CD4-positive, CD25-positive, alpha-beta regulatory T cell (primary cell): Measurements from ENCODE around the gene MTTP. TPM values are rescaled to one million over a fixed set of nuclear protein-coding genes. Genes with fewer than 3 reads are reported as not detected.

ENCODE experiments used
- ATAC-seq, 2 donors: fragments of 150-1000 bp; cut with Tn5 transposase; one replicate each; pipeline ENCODE4 v1.10.0; 2021; ENCODE audit warnings: low read depth in 2 of 2, moderate number of reproducible peaks in 2 of 2, moderate library complexity in 1 of 2
- DNase-seq, 3 donors: peaks; one replicate each; pipeline versions ENCODE4 v3.0.0 to v3.0.0-alpha.2; 2012 to 2022; ENCODE audit warnings: mixed read lengths in 1 of 3
- H3K27ac ChIP-seq: one replicate; pipeline ENCODE4 v1.7.0; 2013; ENCODE audit warnings: mild to moderate bottlenecking, low read length; ENCODE audit not compliant: insufficient read depth, poor library complexity, severe bottlenecking
- H3K27me3 ChIP-seq: one replicate; pipeline ENCODE4 v1.7.0; 2013; ENCODE audit warnings: low read length; ENCODE audit not compliant: control insufficient read depth, insufficient read depth
- H3K36me3 ChIP-seq: one replicate; pipeline ENCODE4 v1.7.0; 2013; ENCODE audit warnings: mild to moderate bottlenecking, low read length, moderate library complexity; ENCODE audit not compliant: control insufficient read depth, insufficient read depth
- H3K4me1 ChIP-seq: 2 replicates; pipeline ENCODE4 v1.7.0; 2013; ENCODE audit warnings: mild to moderate bottlenecking, low read length; ENCODE audit not compliant: insufficient read depth, control insufficient read depth, poor library complexity, severe bottlenecking
- H3K4me3 ChIP-seq: one replicate; pipeline ENCODE4 v1.7.0; 2013; ENCODE audit warnings: low read depth, mild to moderate bottlenecking, low read length, moderate library complexity
- H3K9me3 ChIP-seq, 2 experiments: 1 replicate in 1 of 2; 2 replicates in 1 of 2; pipeline ENCODE4 v1.7.0; 2013; ENCODE audit warnings: low read length in 2 of 2, mild to moderate bottlenecking in 1 of 2, moderate library complexity in 1 of 2; ENCODE audit not compliant: control insufficient read depth in 2 of 2
- H3K27ac Mint-ChIP-seq, 3 donors: one replicate each; pipeline ENCODE4 v1.8.0; 2020 to 2022; ENCODE audit warnings: mild to moderate bottlenecking in 3 of 3, mixed read lengths in 3 of 3, moderate library complexity in 2 of 3
- H3K27me3 Mint-ChIP-seq: one replicate; pipeline ENCODE4 v1.8.0; 2022; ENCODE audit warnings: mild to moderate bottlenecking, mixed read lengths
- H3K36me3 Mint-ChIP-seq: one replicate; pipeline ENCODE4 v1.8.0; 2020; ENCODE audit warnings: mixed read lengths
- H3K4me1 Mint-ChIP-seq, 4 donors: one replicate each; pipeline ENCODE4 v1.8.0; 2020 to 2022; ENCODE audit warnings: mixed read lengths in 4 of 4, mild to moderate bottlenecking in 1 of 4
- H3K4me3 Mint-ChIP-seq, 4 donors: one replicate each; pipeline ENCODE4 v1.8.0; 2020 to 2022; ENCODE audit warnings: mild to moderate bottlenecking in 4 of 4, mixed read lengths in 4 of 4, moderate library complexity in 3 of 4
- H3K9me3 Mint-ChIP-seq, 7 donors: one replicate each; pipeline ENCODE4 v1.8.0; 2020 to 2022; ENCODE audit warnings: mixed read lengths in 7 of 7, mild to moderate bottlenecking in 3 of 7, moderate library complexity in 2 of 7
- polyA plus RNA-seq, 4 donors: library from polyadenylated mRNA; unstranded; fragments of 300-500 nt; fragmentation: Illumina TruSeq; gene quantifications; one replicate each; pipeline ENCODE4 v1.2.3, GENCODE V29; 2021
- total RNA-seq: library from RNA; stranded (reverse); gene quantifications from one replicate; pipeline ENCODE4 v1.2.3, GENCODE V29; 2022

The MTTP gene
- total and polyA plus RNA-seq, 5 donors from 2014 or later = not detected

GRCh38 chr4:99578714-99579113, 4.1 kb downstream of the MTTP start:
- DNase-seq (no peak), ATAC-seq (no peak)
- H3K27ac Mint-ChIP-seq = no peak overlapping the region
- H3K4me3 ChIP-seq = no peak overlapping the region
- no peaks in the 10 kb centered on the region for H3K9me3 ChIP-seq
- H3K36me3 ChIP-seq = no peaks in the 10 kb centered on the region
- H3K4me1 ChIP-seq = no peaks in the 10 kb centered on the region
- no peak overlapping the region for H3K27ac ChIP-seq
- peaks cover 0 to 2% (median 0%) of the 10 kb centered on the region in 7 donors for H3K9me3 Mint-ChIP-seq
- H3K4me3 Mint-ChIP-seq = no peak overlapping the region
- peaks cover 23% of the 10 kb centered on the region for H3K27me3 ChIP-seq
- no peaks in the 10 kb centered on the region for H3K4me1 Mint-ChIP-seq
- no peaks in the 10 kb centered on the region for H3K36me3 Mint-ChIP-seq
- H3K27me3 Mint-ChIP-seq = peaks cover 50% of the 10 kb centered on the region

GRCh38 chr4:99585516-99585915, 10.9 kb downstream of the MTTP start:
- peaks cover 47% of the 10 kb centered on the region for H3K27me3 Mint-ChIP-seq
- no peak overlapping the region for H3K27ac ChIP-seq
- no peak overlapping the region for H3K4me3 Mint-ChIP-seq
- H3K4me1 ChIP-seq = no peaks in the 10 kb centered on the region
- no peaks in the 10 kb centered on the region for H3K36me3 ChIP-seq
- no peaks in the 10 kb centered on the region for H3K9me3 ChIP-seq
- no peaks in the 10 kb centered on the region for H3K9me3 Mint-ChIP-seq
- DNase-seq (no peak), ATAC-seq (no peak)
- no peaks in the 10 kb centered on the region for H3K36me3 Mint-ChIP-seq
- no peaks in the 10 kb centered on the region for H3K4me1 Mint-ChIP-seq
- peaks cover 8% of the 10 kb centered on the region for H3K27me3 ChIP-seq
- no peak overlapping the region for H3K27ac Mint-ChIP-seq
- H3K4me3 ChIP-seq = no peak overlapping the region

GRCh38 chr4:99586322-99586721, 11.7 kb downstream of the MTTP start:
- Histone ChIP-seq H3K27ac (no peak overlapping the region), H3K4me1 (no peaks in the 10 kb centered on the region), H3K36me3 (no peaks in the 10 kb centered on the region), H3K9me3 (no peaks in the 10 kb centered on the region), H3K4me3 (no peak overlapping the region), H3K27me3 (peaks cover 8% of the 10 kb centered on the region)
- ATAC-seq = no peak
- Mint-ChIP-seq H3K4me1 (no peaks in the 10 kb centered on the region), H3K36me3 (no peaks in the 10 kb centered on the region), H3K27me3 (peaks cover 47% of the 10 kb centered on the region), H3K9me3 (no peaks in the 10 kb centered on the region), H3K27ac (no peak overlapping the region), H3K4me3 (no peak overlapping the region)
- no peak for DNase-seq

- Mint-ChIP-seq H3K4me1 (no peaks in the 10 kb centered on the region), H3K9me3 (no peaks in the 10 kb centered on the region), H3K4me3 (no peak overlapping the region), H3K36me3 (no peaks in the 10 kb centered on the region), H3K27me3 (peaks cover 44% of the 10 kb centered on the region), H3K27ac (no peak overlapping the region)
- Histone ChIP-seq H3K27me3 (peaks cover 8% of the 10 kb centered on the region), H3K4me1 (no peaks in the 10 kb centered on the region), H3K9me3 (no peaks in the 10 kb centered on the region), H3K27ac (no peak overlapping the region), H3K4me3 (no peak overlapping the region), H3K36me3 (no peaks in the 10 kb centered on the region)
- ATAC-seq = no peak
- no peak for DNase-seq
Measured at GRCh38 chr4:99586797-99587196, 12.2 kb downstream of the MTTP start.

- H3K36me3 Mint-ChIP-seq = no peaks in the 10 kb centered on the region
- H3K4me3 Mint-ChIP-seq = no peak overlapping the region
- no peak for DNase-seq
- H3K36me3 ChIP-seq = no peaks in the 10 kb centered on the region
- peaks cover 6% of the 10 kb centered on the region for H3K27me3 ChIP-seq
- H3K27ac ChIP-seq = no peak overlapping the region
- no peak for ATAC-seq
- no peak overlapping the region for H3K27ac Mint-ChIP-seq
- H3K4me1 ChIP-seq = no peaks in the 10 kb centered on the region
- no peaks in the 10 kb centered on the region for H3K9me3 Mint-ChIP-seq
- H3K4me3 ChIP-seq = no peak overlapping the region
- no peaks in the 10 kb centered on the region for H3K4me1 Mint-ChIP-seq
- peaks cover 40% of the 10 kb centered on the region for H3K27me3 Mint-ChIP-seq
- no peaks in the 10 kb centered on the region for H3K9me3 ChIP-seq
Measured at GRCh38 chr4:99587309-99587708, 12.7 kb downstream of the MTTP start.

GRCh38 chr4:99587803-99588202, 13.2 kb downstream of the MTTP start:
- H3K36me3 ChIP-seq = no peaks in the 10 kb centered on the region
- no peak overlapping the region for H3K4me3 ChIP-seq
- no peaks in the 10 kb centered on the region for H3K4me1 ChIP-seq
- H3K4me1 Mint-ChIP-seq = no peaks in the 10 kb centered on the region
- no peaks in the 10 kb centered on the region for H3K9me3 Mint-ChIP-seq
- ATAC-seq = no peak
- H3K27me3 ChIP-seq = peaks cover 4% of the 10 kb centered on the region
- H3K4me3 Mint-ChIP-seq = no peak overlapping the region
- peaks cover 40% of the 10 kb centered on the region for H3K27me3 Mint-ChIP-seq
- no peak overlapping the region for H3K27ac Mint-ChIP-seq
- H3K9me3 ChIP-seq = no peaks in the 10 kb centered on the region
- no peak overlapping the region for H3K27ac ChIP-seq
- DNase-seq = no peak
- no peaks in the 10 kb centered on the region for H3K36me3 Mint-ChIP-seq

GRCh38 chr4:99591757-99592156, 17.1 kb downstream of the MTTP start:
- Mint-ChIP-seq H3K27me3 (peaks cover 23% of the 10 kb centered on the region), H3K9me3 (no peaks in the 10 kb centered on the region), H3K36me3 (no peaks in the 10 kb centered on the region), H3K4me1 (no peaks in the 10 kb centered on the region), H3K4me3 (no peak overlapping the region), H3K27ac (no peak overlapping the region)
- no peaks in the 10 kb centered on the region for H3K27me3 ChIP-seq
- no peaks in the 10 kb centered on the region for H3K9me3 ChIP-seq
- ATAC-seq = no peak
- H3K4me1 ChIP-seq = no peaks in the 10 kb centered on the region
- no peak overlapping the region for H3K4me3 ChIP-seq
- DNase-seq = no peak
- no peak overlapping the region for H3K27ac ChIP-seq
- H3K36me3 ChIP-seq = no peaks in the 10 kb centered on the region

- ATAC-seq (no peak), DNase-seq (no peak)
- Histone ChIP-seq H3K9me3 (no peaks in the 10 kb centered on the region), H3K27ac (no peak overlapping the region), H3K36me3 (no peaks in the 10 kb centered on the region), H3K4me1 (no peaks in the 10 kb centered on the region), H3K4me3 (no peak overlapping the region), H3K27me3 (no peaks in the 10 kb centered on the region)
- H3K27ac Mint-ChIP-seq = no peak overlapping the region
- no peaks in the 10 kb centered on the region for H3K36me3 Mint-ChIP-seq
- H3K4me1 Mint-ChIP-seq = no peaks in the 10 kb centered on the region
- no peak overlapping the region for H3K4me3 Mint-ChIP-seq
- no peaks in the 10 kb centered on the region for H3K9me3 Mint-ChIP-seq
- H3K27me3 Mint-ChIP-seq = peaks cover 13% of the 10 kb centered on the region
Measured at GRCh38 chr4:99593781-99594641, 19.4 kb downstream of the MTTP start.
